NCI-H128 (cell line): Measurements from ENCODE around the gene LIMK2.
"Not testable (repeated sequence)": the region's sequence is repeated elsewhere in the genome, so short reads cannot be mapped to it uniquely, and the experiment has no call there.

ENCODE experiments used
- DNase-seq: peaks from one replicate; lab custom pipeline; 2025; ENCODE audit not compliant: unreplicated experiment; lab: John Stamatoyannopoulos, UW

The LIMK2 gene

DNA sequence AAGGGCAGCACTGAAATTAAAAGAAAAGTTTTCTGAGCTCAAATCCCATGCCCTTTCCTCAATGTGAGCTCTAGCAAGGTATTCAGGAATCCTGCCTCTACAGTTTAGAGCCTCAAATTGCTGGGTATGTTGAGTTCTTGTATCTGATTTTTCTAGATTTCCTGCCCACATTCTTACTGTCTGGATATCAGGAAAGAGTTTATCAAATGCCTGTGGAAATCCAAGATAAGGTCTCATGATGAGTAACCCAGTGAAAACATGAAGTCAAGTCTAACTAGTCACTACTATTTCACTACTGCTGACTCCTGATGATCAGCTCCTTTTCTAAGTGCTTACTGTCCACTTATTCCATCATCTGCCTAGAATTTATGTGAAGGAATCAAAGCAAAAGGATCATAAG is 29.8 kb downstream of the LIMK2 start:
- DNase-seq = no peak

DNA sequence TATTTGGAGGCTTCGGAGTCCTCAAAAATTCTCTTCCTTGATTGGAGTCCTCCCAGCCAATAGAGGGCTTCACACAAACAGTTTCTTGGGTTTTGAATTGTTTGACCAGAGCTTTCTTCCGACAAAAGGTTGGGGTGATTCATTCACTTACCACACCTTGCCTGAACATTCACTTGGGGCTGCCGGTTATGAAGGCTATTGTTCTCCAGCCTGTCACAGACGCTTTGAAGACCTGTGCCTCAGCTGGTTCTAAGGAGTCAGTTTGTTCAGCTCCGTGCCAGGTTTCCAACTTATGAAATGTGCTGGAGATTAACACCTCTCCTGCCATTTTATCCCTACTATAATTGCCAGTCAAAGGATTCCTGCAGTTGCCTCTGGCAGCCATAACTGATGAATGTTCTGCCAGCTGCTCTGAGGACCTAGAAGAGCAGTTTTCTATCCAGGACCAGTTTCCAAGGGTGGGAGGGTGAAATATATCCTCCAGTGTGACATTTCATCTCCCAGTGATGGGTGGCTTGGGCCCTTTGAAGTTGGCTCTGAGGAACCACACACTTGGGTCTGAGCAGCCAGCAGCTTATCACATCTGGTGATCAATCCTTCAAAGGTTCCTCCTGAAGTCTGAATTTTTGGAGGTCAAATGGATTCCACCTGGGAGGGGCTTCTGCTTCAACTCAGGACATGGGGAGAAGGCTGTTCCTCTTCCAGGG is 31.4 kb downstream of the LIMK2 start:
- no peak for DNase-seq

DNA sequence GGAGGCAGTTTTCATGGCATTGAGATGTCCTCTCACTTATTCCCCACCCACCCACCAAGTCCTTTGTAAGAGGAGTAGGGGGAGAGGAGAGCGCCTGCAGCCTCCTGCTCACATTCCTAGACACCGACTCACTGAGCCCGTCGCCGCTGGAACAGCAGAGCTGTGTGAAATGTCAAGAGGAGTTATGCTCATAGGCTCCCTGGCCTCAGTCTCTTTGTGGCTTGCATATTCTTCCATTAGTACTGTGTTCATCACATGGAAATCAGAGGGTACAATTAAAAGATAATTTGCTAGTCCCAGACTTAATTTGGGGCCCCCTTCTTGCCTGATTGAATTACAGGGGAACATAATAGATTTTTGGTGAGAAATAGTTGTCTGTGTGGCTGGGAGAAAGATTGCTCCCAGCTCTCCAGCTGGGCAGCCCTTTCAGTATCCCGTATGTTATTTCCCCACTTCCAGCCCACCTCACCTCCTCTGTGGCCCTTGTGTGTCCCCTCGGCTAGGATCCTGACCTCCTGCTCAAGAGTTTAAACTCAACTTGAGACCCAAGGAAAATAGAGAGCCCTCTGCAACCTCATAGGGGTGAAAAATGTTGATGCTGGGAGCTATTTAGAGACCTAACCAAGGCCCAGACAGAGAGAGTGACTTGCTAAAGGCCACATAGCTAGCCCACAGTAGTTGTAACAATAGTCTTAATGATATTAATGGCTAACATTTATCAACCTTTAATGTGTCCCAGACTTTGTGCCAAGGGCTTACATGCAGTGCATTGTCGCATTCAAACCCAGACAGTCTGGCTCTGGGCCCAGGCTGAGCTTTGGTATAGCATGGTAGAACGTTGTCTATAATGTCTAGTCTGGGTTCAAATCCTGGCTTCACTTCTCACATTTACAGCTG is 32.2 kb downstream of the LIMK2 start:
- no peak for DNase-seq

DNA sequence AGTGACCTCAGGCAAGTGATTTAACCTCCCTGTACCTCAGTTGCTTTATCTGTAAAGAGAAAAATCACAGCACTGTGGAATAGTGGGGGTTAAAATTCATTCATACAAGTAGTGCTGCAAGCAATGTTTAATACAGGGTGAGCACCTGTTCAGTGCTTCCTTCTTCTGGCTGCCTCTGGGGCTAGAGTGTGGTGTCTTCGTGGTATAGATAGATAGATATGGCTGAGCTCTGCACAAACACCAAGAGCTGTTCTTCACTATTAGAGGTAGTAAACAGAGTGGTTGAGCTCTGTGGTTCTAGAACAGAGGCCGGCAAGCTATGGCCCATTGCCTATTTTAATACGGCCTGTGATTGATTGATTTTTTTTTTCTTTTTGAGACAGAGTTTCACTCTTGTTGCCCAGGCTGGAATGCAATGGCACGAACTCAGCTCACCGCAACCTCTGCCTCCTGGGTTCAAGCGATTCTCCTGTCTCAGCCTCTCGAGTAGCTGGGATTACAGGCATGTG is 32.9 kb downstream of the LIMK2 start:
- DNase-seq = no peak

DNA sequence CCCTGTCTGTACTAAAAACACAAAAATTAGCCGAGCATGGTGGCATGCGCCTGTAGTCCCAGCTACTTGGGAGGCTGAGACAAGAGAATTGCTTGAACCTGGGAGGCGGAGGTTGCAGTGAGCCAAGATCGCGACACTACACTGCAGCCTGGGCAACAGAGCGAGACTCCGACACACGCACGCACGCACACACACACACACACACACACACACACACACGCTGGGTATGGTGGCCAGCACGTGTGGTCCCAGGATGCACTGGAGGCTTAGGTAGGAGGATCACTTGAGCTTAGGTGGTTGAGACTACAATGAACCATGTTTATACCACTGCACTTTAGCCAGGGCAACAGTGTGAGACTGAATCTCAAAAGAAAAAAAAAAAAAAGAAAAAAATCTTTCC is 33.9 kb downstream of the LIMK2 start:
- DNase-seq = not testable (repeated sequence)

DNA sequence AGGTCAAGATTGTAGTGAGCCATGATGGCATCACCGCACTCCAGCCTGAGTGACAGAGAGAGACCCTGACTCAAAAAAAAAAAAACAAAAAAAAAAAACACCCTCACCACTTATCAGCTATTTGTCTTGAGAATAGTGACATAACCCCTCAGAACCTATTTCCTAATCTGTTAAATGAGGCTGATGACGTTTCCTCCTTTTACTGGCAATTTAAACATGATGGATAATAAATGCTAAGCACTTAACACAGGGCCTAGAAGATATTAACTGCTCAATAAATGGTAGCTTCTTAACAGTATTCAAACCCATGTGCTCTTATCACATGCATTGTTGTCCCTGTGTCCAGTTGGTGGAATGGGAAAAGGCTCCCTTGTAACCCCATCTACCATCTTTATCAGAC is 34.6 kb downstream of the LIMK2 start:
- DNase-seq = no peak

DNA sequence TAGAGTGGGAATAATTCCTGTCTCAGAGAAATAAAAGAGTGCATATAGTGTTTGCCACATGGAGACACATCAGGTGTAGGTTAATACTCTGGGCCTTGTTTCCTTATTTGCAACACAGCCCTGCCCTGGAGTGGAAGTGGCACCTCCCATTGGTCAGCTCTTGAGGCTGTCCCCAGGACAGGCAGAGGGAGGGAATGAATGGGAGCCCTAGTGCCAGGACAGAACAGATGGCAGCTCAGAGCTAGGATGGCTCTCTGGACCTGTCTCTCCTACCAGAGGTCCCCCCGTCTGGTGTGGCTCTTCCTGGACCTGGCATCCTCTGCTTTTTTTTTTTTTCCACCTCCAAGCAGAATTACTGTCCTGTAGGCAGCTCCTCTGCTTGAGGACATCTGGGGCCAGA is 35.6 kb downstream of the LIMK2 start:
- DNase-seq = no peak

DNA sequence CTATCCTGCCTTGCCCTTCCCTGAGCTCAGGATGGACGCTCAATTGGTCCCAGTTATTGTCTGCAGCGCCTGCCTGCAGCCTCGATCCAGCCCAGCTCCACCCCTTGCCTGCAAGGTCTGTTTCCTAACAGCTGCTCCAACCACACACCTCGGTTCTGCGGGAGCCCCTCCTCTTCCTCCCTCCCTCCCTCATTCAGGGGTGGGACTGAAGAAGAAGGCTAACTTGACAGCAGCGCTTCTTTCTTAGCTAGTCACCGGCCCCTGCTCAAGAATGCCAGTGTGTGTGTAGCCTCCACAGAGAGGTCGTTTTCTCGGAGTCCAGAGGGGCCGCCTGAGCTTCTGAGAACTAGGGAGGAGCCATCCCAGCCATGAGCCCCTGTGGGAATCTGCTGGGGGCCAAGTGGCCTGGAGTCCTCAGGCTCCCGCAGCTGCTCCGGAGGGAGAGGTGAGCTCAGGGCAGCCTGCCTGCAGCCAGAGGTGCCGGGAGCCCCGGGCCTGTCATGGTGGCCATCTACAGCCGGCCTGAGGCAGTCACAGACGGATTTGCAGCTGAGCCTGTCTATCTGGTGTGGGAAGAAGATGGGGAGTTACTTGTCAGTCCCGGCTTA is 36.1 kb downstream of the LIMK2 start:
- DNase-seq = no peak

DNA sequence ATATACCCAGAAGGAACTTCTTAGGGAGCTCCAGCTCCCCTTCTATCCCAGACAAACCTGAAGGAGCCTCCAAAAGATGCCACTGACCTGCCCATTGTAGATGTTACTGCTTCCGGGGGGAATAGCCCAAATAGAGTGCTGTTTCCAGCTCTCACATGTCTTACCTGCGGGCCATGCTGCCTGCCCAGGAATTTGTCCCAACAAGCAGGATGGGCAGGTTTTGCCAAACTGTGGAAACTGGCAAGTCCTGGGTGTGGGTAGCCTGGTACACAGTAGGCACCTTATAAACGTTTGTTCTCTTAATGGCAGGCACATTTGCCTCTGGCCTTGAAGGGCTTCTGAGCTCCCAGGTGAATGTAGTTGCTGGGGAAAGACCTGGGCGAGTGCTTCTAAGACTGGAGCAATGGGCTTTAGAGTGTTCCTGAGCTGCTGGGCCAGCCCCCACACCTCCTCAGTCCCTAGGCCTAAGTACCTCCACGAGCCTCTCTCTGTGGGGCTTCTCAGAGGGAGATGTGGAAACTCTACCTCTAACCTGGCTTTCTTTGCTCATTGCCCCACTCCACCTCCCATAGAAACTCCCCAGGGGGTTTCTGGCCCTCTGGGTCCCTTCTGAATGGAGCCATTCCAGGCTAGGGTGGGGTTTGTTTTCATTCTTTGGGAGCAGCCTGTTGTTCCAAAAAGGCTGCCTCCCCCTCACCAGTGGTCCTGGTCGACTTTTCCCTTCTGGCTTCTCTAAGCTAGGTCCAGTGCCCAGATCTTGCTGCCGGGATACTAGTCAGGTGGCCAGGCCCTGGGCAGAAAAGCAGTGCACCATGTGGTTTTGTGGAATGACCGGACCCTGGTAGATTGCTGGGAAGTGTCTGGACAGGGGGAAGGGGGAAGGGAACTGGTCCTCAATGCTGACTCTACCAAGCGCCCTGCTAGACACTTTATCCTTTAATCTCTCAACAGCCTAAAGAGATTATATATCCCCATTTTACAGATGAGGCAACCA is 37.2 kb downstream of the LIMK2 start:
- no peak for DNase-seq

DNA sequence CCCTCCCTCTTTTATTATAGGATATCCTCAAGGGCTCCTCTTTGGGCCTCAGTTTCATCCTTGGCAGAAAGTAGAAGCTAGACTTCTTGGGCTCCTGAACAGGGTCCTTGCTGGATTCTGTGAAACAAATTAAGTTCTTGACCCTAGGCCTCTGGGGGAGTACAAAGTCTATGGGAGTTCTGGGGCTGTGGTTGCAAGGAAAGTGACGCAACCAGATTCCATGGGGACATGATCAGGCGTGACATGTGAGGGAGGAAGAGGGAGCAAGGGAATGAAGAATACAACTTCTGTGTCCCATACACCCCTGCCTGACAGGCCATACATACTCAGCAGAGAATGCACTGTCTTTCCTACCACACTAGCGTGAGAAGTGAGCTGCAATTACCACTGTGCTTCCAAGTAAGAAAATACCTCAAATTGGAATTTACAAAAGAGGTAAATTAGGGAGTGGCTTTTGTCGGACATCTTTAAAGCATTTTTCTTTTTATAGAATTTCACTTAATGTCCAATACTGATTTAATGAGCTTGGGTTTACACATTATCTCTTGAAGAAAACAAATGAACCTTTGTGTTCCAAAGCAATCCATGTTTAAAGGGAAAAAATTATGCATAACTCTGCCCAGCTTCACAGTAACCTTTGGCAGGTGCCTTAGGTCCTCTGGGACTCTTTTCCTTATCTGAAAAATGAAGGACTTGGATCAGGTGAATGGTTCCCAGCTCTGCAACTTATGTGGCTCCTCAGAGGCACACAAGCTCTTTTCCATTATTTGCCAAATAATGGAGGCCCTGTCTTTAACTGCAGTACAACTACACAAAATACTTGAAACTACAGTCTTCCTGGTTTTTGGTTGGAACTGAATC is 38.9 kb downstream of the LIMK2 start:
- DNase-seq = no peak

DNA sequence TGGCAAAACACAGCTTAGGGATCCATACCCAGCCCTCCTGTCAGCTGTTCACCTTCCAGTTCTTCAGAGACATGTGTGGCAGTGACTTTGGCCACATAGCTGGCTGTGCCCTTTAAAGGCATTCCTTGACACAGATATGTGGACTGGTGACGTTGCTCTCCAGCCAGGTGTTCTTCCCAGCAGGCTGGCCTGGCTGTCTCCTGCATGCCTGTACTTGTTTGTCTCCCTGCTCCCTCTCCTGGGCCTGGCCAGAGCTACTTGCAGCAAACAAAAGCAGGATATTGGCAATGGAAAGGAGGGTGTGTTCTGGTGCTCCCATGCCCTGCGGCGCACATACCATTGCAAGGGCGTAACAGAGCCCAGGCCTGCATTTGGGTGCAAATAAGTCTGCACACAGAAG is 41.9 kb downstream of the LIMK2 start:
- DNase-seq = no peak

DNA sequence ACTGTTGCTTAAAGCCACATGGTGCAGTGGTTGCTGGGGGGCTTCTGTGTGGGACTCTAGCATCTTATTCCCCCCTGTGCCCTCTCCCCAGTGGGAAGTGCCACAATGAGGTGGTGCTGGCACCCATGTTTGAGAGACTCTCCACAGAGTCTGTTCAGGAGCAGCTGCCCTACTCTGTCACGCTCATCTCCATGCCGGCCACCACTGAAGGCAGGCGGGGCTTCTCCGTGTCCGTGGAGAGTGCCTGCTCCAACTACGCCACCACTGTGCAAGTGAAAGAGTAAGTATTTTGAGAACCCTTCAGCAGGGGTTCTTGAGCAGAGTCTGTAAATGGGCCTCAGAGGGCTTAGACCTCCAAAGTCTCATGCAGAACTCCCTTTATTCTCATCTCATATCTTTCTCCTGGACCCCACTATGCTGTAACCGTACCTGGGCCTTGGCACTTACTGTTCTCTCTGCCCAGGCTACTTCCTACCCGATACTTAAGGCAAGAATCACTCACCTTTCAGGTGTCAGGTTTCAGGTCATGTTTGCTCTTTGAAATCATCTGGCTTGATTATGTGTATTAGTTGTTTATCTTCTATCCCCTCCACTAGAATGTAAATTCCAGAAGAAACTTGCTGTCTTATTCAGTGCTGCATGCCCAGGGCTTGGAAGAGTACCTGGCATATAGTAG is 47.8 kb downstream of the LIMK2 start:
- DNase-seq = no peak

DNA sequence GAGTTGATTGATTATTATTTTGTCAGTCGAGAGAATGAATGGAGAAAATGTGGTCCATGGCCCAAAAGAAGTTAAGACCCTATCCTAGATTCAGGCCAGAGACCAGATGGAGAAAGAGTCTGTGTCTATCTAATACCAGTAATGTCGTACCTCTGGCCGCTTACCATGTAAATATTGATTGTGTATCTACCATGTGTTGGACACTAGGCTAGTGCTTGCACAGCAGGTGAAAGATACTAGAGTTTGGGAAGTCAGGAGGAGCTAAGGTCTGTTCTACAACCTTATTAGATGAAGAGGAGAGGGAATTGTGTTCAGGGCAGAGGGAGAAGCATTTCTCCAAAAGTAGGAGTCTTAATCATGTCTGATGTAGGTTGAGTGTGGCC is 48.4 kb downstream of the LIMK2 start:
- no peak for DNase-seq

DNA sequence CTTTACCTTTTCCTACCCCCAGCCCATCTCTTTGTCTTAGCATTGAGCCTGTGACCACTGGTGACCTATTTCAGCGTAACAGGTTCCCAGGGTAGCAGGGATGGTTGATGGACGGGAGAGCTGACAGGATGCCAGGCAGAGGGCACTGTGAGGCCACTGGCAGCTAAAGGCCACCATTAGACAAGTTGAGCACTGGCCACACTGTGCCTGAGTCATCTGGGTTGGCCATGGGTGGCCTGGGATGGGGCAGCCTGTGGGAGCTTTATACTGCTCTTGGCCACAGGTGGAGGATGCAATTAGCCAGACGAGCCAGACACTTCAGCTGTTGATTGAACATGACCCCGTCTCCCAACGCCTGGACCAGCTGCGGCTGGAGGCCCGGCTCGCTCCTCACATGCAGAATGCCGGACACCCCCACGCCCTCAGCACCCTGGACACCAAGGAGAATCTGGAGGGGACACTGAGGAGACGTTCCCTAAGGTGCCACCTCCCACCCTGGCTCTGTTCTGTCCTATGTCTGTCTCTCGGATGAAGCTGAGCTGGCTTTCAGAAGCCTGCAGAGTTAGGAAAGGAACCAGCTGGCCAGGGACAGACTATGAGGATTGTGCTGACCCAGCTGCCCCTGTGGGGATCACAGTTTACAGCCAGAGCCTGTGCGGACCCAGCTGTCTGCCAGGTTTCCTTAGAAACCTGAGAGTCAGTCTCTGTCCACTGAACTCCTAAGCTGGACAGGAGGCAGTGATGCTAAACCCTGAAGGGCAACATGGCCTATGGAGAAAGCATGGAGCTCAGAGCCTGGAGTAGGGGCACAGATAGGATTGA is 50.4 kb downstream of the LIMK2 start:
- DNase-seq = no peak

DNA sequence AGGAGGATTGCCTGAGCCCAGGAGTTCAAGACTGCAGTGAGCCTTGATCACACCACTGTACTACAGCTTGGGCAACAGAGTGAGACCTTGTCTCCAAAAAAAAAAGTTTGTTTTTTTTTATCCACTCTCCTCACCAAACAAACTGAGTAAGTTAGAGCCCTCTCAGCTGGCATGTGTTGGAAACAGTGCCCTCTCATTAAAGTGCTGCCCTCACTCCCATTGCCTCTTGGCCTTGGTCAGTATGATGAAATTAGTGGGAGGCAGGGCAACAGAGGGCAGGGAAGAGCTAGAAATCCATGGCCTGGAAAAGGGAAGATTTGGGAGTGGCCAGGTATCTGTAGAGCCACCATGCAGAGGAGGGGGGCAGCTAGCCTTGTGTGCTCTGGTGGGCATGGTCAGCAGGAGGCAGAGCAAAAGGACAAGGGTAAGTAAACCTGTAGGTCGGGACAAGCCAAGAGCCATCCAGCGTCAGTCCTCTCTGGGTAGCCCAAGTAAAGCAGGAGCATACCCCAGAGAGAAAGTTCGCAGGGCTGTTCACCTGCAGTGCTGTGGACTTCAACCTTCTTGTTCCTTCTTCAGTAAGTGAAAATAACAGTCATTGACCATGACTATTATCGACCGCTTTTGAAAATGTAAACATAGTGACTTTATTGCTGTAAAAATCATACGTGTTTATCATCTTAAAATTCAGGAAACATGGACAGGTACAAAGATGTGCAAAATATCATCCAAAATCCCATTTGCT is 52.0 kb downstream of the LIMK2 start:
- DNase-seq = no peak

DNA sequence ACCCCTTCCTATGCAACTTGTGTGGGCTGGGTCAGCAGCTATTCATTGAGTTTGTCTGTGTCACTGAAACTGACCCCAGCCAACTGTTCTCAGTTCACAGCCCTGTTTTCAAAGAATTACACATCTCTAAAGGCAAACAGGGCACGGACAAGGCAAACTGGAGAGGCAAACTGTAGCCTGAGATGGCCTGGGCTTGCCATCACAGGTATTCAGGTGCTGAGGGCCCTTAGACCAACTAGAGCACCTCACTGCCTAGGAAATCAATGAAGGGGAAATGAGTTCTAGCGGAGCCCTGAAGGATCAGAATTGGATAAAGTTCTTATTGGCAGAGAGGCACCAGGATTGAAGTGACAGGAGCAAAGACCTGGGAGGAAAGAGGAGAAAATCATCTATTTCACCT is 56.2 kb downstream of the LIMK2 start:
- no peak for DNase-seq

DNA sequence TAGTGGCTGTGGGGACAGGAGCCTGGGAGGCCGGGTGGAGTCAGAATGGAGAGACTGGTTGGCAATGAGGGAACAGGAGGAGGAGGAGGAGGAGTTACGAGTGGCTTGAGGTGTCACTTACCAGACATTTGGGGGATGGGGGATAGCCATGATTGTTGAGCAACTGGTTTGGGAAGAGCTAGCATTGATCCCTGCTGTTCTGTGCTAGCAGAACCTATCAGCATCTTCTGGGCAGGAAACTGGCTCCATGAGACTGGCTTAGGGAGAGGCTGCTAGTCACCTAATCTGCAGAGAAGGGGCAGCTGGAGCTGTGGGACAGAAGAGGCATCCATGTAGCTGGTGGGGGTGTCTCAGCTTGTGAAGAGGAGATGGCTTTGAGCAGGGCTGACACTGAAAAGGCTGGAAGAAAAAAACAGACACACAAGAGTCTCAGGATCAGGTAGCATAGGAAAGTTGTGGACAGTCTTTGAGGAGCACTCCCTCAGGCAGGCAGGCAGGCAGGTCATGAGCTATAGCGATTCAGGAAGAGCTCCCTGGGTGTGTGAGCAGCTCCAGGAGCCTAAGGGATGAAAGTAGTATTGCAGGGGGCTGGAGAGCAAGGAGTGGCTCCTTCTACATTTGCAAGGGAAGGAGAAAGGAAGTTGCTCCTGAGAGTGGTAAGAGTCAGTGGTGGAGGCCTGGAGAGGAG is 57.9 kb downstream of the LIMK2 start:
- DNase-seq = no peak
